ENCODE data around the gene BRSK2.
"Not testable (repeated sequence)": the region's sequence is repeated elsewhere in the genome, so short reads cannot be mapped to it uniquely, and the experiment has no call there.

BRSK2 gene

GRCh38 chr11:1409852-1410125, 20.1 kb downstream of the BRSK2 start:
- not testable (repeated sequence) for DNase-seq (ENCODE audit: low read depth in 2 of 2)

GRCh38 chr11:1410366-1411291, 20.9 kb downstream of the BRSK2 start:
- DNase-seq (ENCODE audit: low read depth in 2 of 2): no peak

- DNase-seq (ENCODE audit: low read depth in 2 of 2): no peak
These were observed 21.6 kb downstream of the BRSK2 start for GRCh38 chr11:1411301-1411700.

GRCh38 chr11:1411739-1412138, 22.0 kb downstream of the BRSK2 start:
- DNase-seq (ENCODE audit: low read depth in 2 of 2): not testable (repeated sequence)

- DNase-seq (ENCODE audit: low read depth in 2 of 2): no peak
These were observed 22.8 kb downstream of the BRSK2 start for GRCh38 chr11:1412377-1413095.

GRCh38 chr11:1414650-1415049, 24.9 kb downstream of the BRSK2 start:
- DNase-seq (ENCODE audit: low read depth in 2 of 2): no peak

- no peak for DNase-seq (ENCODE audit: low read depth in 2 of 2)
These were observed 25.9 kb downstream of the BRSK2 start for GRCh38 chr11:1415631-1416030.

- not testable (repeated sequence) for DNase-seq (ENCODE audit: low read depth in 2 of 2)
These were observed 28.6 kb downstream of the BRSK2 start for GRCh38 chr11:1418192-1418795.

- DNase-seq (ENCODE audit: low read depth in 2 of 2): no peak
These were observed 30.1 kb downstream of the BRSK2 start for GRCh38 chr11:1419811-1420210.

GRCh38 chr11:1421291-1421690, 31.6 kb downstream of the BRSK2 start:
- DNase-seq (ENCODE audit: low read depth in 2 of 2): no peak

- no peak for DNase-seq (ENCODE audit: low read depth in 2 of 2)
These were observed 32.7 kb downstream of the BRSK2 start for GRCh38 chr11:1422481-1422880.

GRCh38 chr11:1422981-1423380, 33.2 kb downstream of the BRSK2 start:
- DNase-seq (ENCODE audit: low read depth in 2 of 2): no peak

- not testable (repeated sequence) for DNase-seq (ENCODE audit: low read depth in 2 of 2)
These were observed 33.7 kb downstream of the BRSK2 start for GRCh38 chr11:1423406-1423805.

- no peak for DNase-seq (ENCODE audit: low read depth in 2 of 2)
These were observed 35.3 kb downstream of the BRSK2 start for GRCh38 chr11:1425006-1425405.

- no peak for DNase-seq (ENCODE audit: low read depth in 2 of 2)
These were observed 35.7 kb downstream of the BRSK2 start for GRCh38 chr11:1425439-1425838.

- no peak for DNase-seq (ENCODE audit: low read depth in 2 of 2)
These were observed 39.1 kb downstream of the BRSK2 start for GRCh38 chr11:1428762-1429316.

- DNase-seq (ENCODE audit: low read depth in 2 of 2): no peak
These were observed 43.8 kb downstream of the BRSK2 start for GRCh38 chr11:1433568-1433967.

GRCh38 chr11:1433977-1434640, 44.4 kb downstream of the BRSK2 start:
- no peak for DNase-seq (ENCODE audit: low read depth in 2 of 2)

GRCh38 chr11:1435479-1435819, 45.7 kb downstream of the BRSK2 start:
- DNase-seq (ENCODE audit: low read depth in 2 of 2): not testable (repeated sequence)

- no peak for DNase-seq (ENCODE audit: low read depth in 2 of 2)
These were observed 46.2 kb downstream of the BRSK2 start for GRCh38 chr11:1435820-1436467.

- no peak for DNase-seq (ENCODE audit: low read depth in 2 of 2)
These were observed 46.8 kb downstream of the BRSK2 start for GRCh38 chr11:1436468-1437039.

Data from activated CD4-positive, alpha-beta T cell treated with anti-CD3 and anti-CD28 coated beads for 24 hours (primary cell).